K562 (cell line): ENCODE results near the gene CSE1L. TPM values are rescaled to one million over a fixed set of nuclear protein-coding genes. Genes with fewer than 3 reads are reported as not detected.

ENCODE experiments used
- ASH1L ChIP-seq: fragments of 450-650 bp; IDR thresholded peaks from 2 replicates; pipeline ENCODE4 v1.6.1; 2018; ENCODE audit warnings: borderline replicate concordance, mild to moderate bottlenecking, low read depth; ENCODE audit not compliant: partially characterized antibody
- CBX2 ChIP-seq: fragments of 200-600 bp; sonication (generic); IDR thresholded peaks from one replicate; pipeline ENCODE4 v1.6.1; 2012; ENCODE audit warnings: mild to moderate bottlenecking, low read length, inconsistent platforms; ENCODE audit not compliant: insufficient read depth, poor library complexity, severe bottlenecking
- CHCHD3 ChIP-seq: fragments of 250-450 bp; sonication (Bioruptor Pico); IDR thresholded peaks from 2 replicates; pipeline ENCODE4 v2.1.2; 2022; ENCODE audit warnings: mild to moderate bottlenecking
- CREB3 ChIP-seq: fragments of 450-650 bp; conservative IDR thresholded peaks from 2 replicates; pipeline ENCODE4 v1.6.1; 2016; ENCODE audit warnings: missing genetic modification characterization, low read depth, mild to moderate bottlenecking, missing compliant biosample characterization, moderate library complexity
- E2F1 ChIP-seq: sonication (generic); formaldehyde crosslinking; IDR thresholded peaks from 2 replicates; pipeline ENCODE4 v1.8.1; 2023; ENCODE audit warnings: mild to moderate bottlenecking, missing genetic modification reagents, moderate library complexity
- E2F4 ChIP-seq: sonication (generic); formaldehyde crosslinking; IDR thresholded peaks from 2 replicates; pipeline ENCODE4 v1.8.0; 2022; ENCODE audit warnings: mild to moderate bottlenecking, low read depth, missing genetic modification reagents
- E2F5 ChIP-seq: sonication (generic); formaldehyde crosslinking; IDR thresholded peaks from 2 replicates; pipeline ENCODE4 v1.8.0; 2022; ENCODE audit warnings: mild to moderate bottlenecking, missing genetic modification reagents
- E4F1 ChIP-seq: fragments of 250-450 bp; sonication (Bioruptor Pico); IDR thresholded peaks from 2 replicates; pipeline ENCODE4 v1.5.0; 2021; ENCODE audit warnings: mild to moderate bottlenecking, borderline replicate concordance
- FOXJ2 ChIP-seq: fragments of 200-800 bp; sonication (Bioruptor generic); IDR thresholded peaks from 2 replicates; pipeline ENCODE4 v1.6.1; 2016; ENCODE audit warnings: missing genetic modification characterization, missing compliant biosample characterization
- FOXO4 ChIP-seq: fragments of 450-650 bp; formaldehyde crosslinking; IDR thresholded peaks from 2 replicates; pipeline ENCODE4 v1.4.0; 2020; ENCODE audit warnings: mild to moderate bottlenecking, moderate library complexity
- IRF1 ChIP-seq: sonication (generic); formaldehyde crosslinking; IDR thresholded peaks from 2 replicates; pipeline ENCODE4 v1.8.0; 2022; ENCODE audit warnings: missing genetic modification reagents, mild to moderate bottlenecking, borderline replicate concordance
- JUN ChIP-seq, 2 experiments: sonication (generic) in 1 of 2; formaldehyde crosslinking in 1 of 2; IDR thresholded peaks; 2 replicates each; pipeline versions ENCODE4 v1.6.1 to v1.8.0; 2012 to 2022; ENCODE audit warnings: borderline replicate concordance in 2 of 2, mild to moderate bottlenecking in 2 of 2, improper control_type of control experiment in 1 of 2, low read depth in 1 of 2, low read length in 1 of 2, missing genetic modification reagents in 1 of 2
- KAT7 ChIP-seq: sonication (generic); formaldehyde crosslinking; IDR thresholded peaks from 2 replicates; pipeline ENCODE4 v1.8.0; 2022; ENCODE audit warnings: missing genetic modification reagents, mild to moderate bottlenecking, borderline replicate concordance
- NCOA6 ChIP-seq: fragments of 450-650 bp; IDR thresholded peaks from 2 replicates; pipeline ENCODE4 v1.6.1; 2017; ENCODE audit warnings: mild to moderate bottlenecking
- NFATC3 ChIP-seq: fragments of 450-650 bp; IDR thresholded peaks from 2 replicates; pipeline ENCODE4 v1.6.1; 2017; ENCODE audit warnings: mild to moderate bottlenecking
- RHOXF2B ChIP-seq: fragments of 250-450 bp; sonication (Bioruptor Pico); conservative IDR thresholded peaks from 2 replicates; pipeline ENCODE4 v1.5.1; 2021
- TEAD1 ChIP-seq, 2 experiments: fragments of 450-650 bp in 1 of 2; sonication (generic) in 1 of 2; formaldehyde crosslinking; IDR thresholded peaks; 2 replicates each; pipeline versions ENCODE4 v1.4.0 to v1.8.0; 2020 to 2022; ENCODE audit warnings: mild to moderate bottlenecking in 2 of 2, missing genetic modification reagents in 1 of 2
- ZKSCAN3 ChIP-seq: fragments of 250-450 bp; sonication (Bioruptor Pico); IDR thresholded peaks from 2 replicates; pipeline ENCODE4 v1.4.0; 2020
- polyA plus RNA-seq, 8 experiments: library from polyadenylated mRNA; depleted of rRNA in 4 of 8; stranded (reverse) in 5 of 8; unstranded in 3 of 8; fragments of >200 nt; fragmentation: Nextera tagmentation in 2 of 8; fragmentation: Illumina TruSeq in 1 of 8; extraction: Ambion mirVana in 2 of 8; extraction: Trizol in 1 of 8; gene quantifications; 2 replicates each; pipeline versions ENCODE4 v1.2.1 to v1.2.3, GENCODE V29; 2011 to 2014; ENCODE audit warnings: inconsistent platforms in 1 of 8, missing spikeins in 1 of 8
- total RNA-seq, 7 experiments: library from RNA; depleted of rRNA in 6 of 7; stranded (reverse); fragments of >200 nt in 6 of 7; fragmentation: Illumina TruSeq in 2 of 7; extraction: Trizol in 2 of 7; gene quantifications; 2 replicates each; pipeline versions ENCODE4 v1.2.1 to v1.2.3, GENCODE V29; 2011 to 2021; ENCODE audit warnings: low replicate concordance in 1 of 7

The CSE1L gene
- total and polyA plus RNA-seq, 9 of the 15 experiments (the other 6 are each of a cell fraction or from before 2014, with no cell fraction given), result 138 to 280 (median 209) TPM

- TF ChIP-seq IRF1 (CRISPR knock-in tag), result no peak
- peak; percentile 62; the same call in 1 of the 2 replicates for TF ChIP-seq KAT7 (CRISPR knock-in tag)
- TF ChIP-seq TEAD1 (CRISPR knock-in tag; IDR thresholded peaks at IDR 0.05), result peak in 1 of 2 experiments; percentile 68; a peak in 1 of 4 replicates
- TF ChIP-seq E2F1 (CRISPR knock-in tag), result no peak
- TF ChIP-seq NCOA6, result no peak
- no peak for TF ChIP-seq E2F5
- TF ChIP-seq CBX2, result no peak
- no peak for TF ChIP-seq E2F4 (CRISPR knock-in tag)
- no peak for TF ChIP-seq NFATC3
- TF ChIP-seq ASH1L, result no peak
- TF ChIP-seq FOXO4 (CRISPR knock-in tag), result no peak
- TF ChIP-seq CHCHD3 (CRISPR knock-in tag), result no peak
- TF ChIP-seq JUN (IDR thresholded peaks at IDR 0.05; ENCODE audit: borderline replicate concordance, low read depth, low read length), result no peak
- TF ChIP-seq JUN (CRISPR knock-in tag; IDR thresholded peaks at IDR 0.05; ENCODE audit: borderline replicate concordance), result no peak
- no peak for TF ChIP-seq E4F1
- no peak for TF ChIP-seq RHOXF2B (CRISPR knock-in tag)
- no peak for TF ChIP-seq FOXJ2
- no peak for TF ChIP-seq ZKSCAN3 (CRISPR knock-in tag)
- TF ChIP-seq CREB3 (tag), result no peak
These were observed 8.1 kb upstream of the CSE1L start (continued) for GRCh38 chr20:49037962-49038387.
